Activated CD4-positive, alpha-beta T cell treated with anti-CD3 and anti-CD28 coated beads, Interleukin-2, amount 50 U/mL, for 24 hours (primary cell): ENCODE measurements around the gene ICAM1.
A peak's percentile ranks its signal among the peaks of the same experiment; 100 is the strongest.
"Not testable (repeated sequence)": the region's sequence is repeated elsewhere in the genome, so short reads cannot be mapped to it uniquely, and the experiment has no call there.

Experiments
- DNase-seq, 2 donors: peaks; one replicate each; pipeline ENCODE4 v3.0.0-alpha.2; 2020; ENCODE audit warnings: low read depth in 1 of 2, low spot score in 1 of 2

Gene ICAM1

GRCh38 chr19:10241826-10242449 is 29.0 kb upstream of the ICAM1 start:
- DNase-seq, result not testable (repeated sequence)

- no peak for DNase-seq
Observed at GRCh38 chr19:10243606-10244005, 27.3 kb upstream of the ICAM1 start.

- DNase-seq, result no peak
Observed at GRCh38 chr19:10245189-10245939, 25.6 kb upstream of the ICAM1 start.

GRCh38 chr19:10246511-10246910 is 24.4 kb upstream of the ICAM1 start:
- DNase-seq, result no peak

- peak; percentile 92 to 95 for DNase-seq
Observed at GRCh38 chr19:10251792-10252694, 18.9 kb upstream of the ICAM1 start, which contains the start of gene MRPL4. MRPL4 (plus strand) TSS chr19:10252214; CDS start chr19:10252254, 40 bp downstream.

- no peak for DNase-seq
Observed at GRCh38 chr19:10252707-10253106, 18.2 kb upstream of the ICAM1 start.

- DNase-seq, result no peak
Observed at GRCh38 chr19:10254244-10254643, 16.7 kb upstream of the ICAM1 start.

- DNase-seq, result no peak
Observed at GRCh38 chr19:10255358-10255757, 15.6 kb upstream of the ICAM1 start.

GRCh38 chr19:10256551-10256950 is 14.4 kb upstream of the ICAM1 start:
- no peak for DNase-seq

GRCh38 chr19:10256970-10257615 is 13.8 kb upstream of the ICAM1 start:
- DNase-seq, result no peak

- DNase-seq, result no peak
Observed at GRCh38 chr19:10258080-10258710, 12.7 kb upstream of the ICAM1 start.

GRCh38 chr19:10259162-10259905 is 11.6 kb upstream of the ICAM1 start:
- peak; percentile 79 to 87 for DNase-seq

GRCh38 chr19:10260141-10260584 is 10.8 kb upstream of the ICAM1 start:
- peak; percentile 42 to 59 for DNase-seq

- DNase-seq, result no peak
Observed at GRCh38 chr19:10262771-10263170, 8.1 kb upstream of the ICAM1 start.

GRCh38 chr19:10266706-10267105 is 4.2 kb upstream of the ICAM1 start:
- DNase-seq, result no peak

- no peak for DNase-seq
Observed at GRCh38 chr19:10268071-10268470, 2.8 kb upstream of the ICAM1 start.

- DNase-seq, result peak; percentile 80 to 81
Observed at GRCh38 chr19:10269333-10270179, 1.4 kb upstream of the ICAM1 start.

- peak in 1 of 2 donors; percentile 38 for DNase-seq
Observed at GRCh38 chr19:10270180-10270615, 722 bp upstream of the ICAM1 start.
